ENCODE results near the gene PPP1R3F.
"Not testable (repeated sequence)": the region's sequence is repeated elsewhere in the genome, so short reads cannot be mapped to it uniquely, and the experiment has no call there.

The PPP1R3F gene

DNA sequence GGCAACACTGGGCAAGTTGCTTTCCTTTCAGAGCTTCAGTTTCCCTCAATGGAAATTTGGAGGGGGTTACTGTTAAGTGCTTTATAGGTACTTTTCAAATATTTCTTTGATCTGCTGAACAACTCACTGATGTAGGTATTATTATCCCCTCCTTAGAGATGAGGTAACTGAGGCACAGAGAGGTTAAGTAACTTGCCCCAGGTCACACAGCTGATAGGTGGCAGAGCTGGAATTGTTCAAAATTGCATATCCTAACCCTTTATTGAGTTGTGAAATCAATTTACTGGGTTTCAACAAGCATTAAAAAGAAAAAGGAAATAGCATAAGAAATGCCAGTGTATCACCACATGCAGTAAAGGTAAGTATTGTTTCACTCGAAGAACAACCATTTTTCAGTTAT is 6.6 kb downstream of the PPP1R3F start:
- no peak for DNase-seq

DNA sequence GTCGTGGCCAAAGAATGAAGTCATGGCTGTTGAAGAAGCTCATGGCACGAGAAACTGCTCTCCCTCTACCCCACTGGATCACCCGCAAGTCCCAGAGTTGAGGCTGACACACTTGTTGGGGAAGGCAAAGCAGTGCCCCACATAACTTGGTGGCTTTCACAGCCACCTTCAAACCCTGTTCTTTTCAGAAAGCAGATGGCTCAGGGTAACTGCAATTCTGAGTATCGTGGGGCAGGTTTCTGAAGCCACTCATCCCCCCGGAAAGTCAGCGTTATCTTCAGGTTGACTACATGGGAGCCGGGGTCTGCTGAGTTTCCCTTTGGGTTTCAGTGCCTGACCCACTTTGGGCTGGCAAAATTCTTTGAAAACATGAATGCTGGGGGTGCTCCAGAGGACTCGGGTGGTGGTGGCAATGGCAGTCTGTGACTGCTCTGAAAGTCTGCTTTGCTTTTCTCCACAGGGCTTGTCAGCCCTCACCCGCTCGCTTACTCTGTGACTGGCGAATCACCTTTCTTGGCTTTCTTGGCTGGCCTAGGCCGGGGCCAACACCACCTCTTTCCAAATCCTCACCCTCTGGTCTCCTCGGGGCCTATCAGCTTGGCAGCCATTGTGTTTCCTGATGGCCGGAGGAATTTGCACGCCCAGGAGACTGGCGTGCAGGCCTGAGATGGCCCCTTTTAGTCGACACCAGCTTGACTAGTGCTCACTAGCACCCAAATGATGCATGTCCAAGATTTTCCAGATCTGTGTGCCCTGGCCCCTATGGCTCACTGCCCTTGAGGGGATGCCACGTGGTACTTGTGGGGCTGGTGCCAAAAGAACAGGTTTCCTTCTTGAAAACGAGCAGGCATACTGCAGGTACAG is 7.3 kb downstream of the PPP1R3F start:
- DNase-seq: peak; percentile 36 to 41

DNA sequence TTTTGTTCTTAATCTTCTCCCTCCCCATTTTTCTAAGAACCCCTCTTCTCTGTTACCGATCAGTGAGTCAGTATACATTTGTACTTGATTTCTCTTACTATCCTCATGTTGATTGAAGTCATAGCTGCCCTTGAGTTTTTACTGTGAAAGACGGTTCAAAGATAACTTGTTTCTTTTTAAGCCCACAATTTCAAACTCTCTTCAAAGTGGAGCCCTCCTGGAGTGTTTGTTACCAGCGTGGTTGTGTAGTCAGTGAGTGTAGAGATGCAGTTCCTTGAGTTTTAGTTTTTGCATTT is 7.9 kb downstream of the PPP1R3F start:
- no peak for DNase-seq

DNA sequence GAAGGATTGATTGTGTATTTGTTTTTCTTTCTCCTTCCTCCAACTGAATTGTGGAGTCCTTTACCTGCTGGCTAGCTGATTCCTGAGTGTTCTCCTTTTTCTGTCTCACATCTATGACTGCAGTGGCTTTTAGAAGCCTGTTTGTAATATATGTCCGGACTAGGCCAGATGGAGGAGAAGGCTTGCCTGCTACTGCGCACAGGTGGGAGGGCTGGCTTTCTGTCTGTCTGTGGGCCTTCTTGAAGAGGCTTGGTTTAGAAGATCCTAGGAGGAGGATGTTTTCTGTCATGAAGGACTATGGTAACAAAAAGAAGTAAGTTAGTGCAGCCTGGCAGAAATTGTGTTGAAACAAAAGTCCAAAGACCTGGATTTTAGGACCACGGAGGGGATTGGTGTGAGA is 8.5 kb downstream of the PPP1R3F start:
- no peak for DNase-seq

DNA sequence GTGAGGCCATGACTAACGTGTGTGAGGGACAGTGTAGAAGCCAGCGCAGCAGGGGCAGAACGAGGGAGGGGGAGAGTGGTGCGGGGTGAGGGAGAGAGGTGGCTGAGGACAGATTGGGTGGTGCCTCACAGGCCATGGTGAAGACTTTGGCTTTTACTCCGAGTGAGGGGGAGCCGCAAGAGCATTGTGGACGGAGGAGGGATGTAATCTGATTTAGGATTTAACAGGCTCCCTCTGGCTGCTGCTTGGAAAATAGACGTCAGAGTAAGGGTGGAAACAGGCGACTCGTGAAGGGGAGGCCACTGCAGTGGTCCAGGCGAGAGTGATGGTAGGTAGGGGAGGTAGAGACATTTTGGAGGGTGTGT is 13.0 kb downstream of the PPP1R3F start:
- no peak for DNase-seq

DNA sequence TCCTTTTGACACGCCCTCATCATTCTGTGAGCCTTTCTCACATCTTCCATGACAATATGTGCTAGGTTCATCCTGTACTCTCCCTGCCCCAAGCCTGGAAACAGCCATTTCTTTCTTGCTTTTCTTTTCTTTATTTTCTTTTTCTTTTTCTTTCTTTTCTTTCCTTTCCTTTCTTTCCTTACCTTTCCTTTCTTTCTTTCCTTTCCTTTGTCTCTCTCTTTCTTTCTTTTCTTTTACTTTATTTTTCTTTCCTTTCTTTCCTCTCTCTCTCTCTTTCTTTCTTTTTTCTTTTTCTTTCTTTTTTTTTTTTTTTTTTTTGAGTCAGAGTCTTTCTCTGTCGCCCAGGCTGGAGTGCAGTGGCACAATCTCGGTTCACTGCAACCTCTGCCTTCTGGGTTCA is 14.6 kb downstream of the PPP1R3F start:
- no peak for DNase-seq

DNA sequence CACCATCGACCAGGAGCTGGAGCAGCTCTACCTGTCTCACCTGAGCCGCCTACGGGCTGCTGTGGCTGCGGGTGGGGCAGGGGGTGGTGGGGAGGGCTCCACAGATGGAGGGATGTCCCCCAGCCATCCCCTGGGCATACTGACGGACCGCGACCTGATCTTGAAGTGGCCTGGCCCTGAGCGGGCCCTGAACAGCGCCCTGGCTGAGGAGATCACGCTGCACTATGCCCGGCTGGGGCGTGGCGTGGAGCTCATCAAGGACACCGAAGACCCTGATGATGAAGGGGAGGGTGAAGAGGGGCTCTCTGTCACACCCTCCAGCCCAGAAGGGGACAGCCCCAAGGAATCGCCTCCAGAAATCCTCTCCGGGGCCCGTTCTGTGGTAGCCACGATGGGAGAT is 16.5 kb downstream of the PPP1R3F start:
- no peak for DNase-seq

DNA sequence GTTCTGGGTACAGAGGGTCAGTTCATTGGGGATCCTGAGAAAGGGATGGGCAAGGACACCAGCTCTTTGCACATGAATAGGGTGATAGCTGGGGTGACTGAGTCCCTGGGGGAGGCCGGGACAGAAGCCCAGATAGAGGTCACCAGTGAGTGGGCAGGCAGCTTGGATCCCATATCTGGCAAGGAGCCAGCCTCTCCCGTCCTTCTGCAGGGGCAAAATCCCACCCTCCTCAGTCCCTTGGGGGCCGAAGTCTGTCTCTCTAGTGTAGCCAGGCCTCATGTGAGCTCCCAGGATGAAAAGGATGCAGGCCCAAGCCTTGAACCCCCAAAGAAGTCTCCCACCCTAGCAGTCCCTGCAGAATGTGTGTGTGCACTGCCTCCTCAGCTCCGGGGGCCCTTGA is 17.0 kb downstream of the PPP1R3F start:
- DNase-seq: no peak

DNA sequence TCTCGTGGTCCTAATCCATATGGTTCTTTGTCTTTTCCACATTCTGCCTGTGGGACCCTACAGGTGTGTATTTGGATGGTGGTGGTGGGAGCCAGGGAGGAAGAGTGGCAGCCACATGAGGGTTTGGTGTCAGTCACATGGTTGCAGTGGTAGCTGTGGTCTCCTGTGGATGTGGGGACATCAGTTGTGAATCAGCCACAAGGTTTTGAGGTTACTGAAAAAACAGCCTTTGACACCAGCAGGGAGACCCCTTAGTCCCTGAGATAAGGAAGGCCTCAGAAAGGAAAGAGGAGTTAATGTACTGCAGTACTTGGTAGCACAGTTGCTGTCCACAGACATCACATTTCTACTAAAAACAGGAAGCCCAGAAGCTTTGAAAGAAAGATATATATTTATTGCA is 18.1 kb downstream of the PPP1R3F start:
- DNase-seq: no peak

DNA sequence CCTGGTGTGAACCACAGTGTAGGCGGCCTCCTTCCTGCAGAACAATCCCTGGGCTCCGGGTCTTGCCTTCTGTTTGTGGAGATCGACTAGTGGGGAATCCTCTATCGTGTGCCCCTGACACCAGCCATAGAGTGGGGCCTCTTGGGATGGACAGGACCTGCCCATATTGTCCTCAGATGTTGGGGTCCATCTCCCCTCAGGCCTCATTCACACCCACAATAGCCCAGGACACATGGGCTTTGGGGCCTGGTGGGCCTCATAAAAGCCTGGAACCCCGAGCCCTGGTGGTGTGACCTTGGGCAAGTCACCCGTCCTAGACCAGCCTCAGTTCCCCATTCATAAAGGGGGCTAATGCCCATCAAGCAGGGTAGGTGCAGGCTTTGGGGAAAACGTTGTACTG is 20.6 kb downstream of the PPP1R3F start:
- DNase-seq: no peak

DNA sequence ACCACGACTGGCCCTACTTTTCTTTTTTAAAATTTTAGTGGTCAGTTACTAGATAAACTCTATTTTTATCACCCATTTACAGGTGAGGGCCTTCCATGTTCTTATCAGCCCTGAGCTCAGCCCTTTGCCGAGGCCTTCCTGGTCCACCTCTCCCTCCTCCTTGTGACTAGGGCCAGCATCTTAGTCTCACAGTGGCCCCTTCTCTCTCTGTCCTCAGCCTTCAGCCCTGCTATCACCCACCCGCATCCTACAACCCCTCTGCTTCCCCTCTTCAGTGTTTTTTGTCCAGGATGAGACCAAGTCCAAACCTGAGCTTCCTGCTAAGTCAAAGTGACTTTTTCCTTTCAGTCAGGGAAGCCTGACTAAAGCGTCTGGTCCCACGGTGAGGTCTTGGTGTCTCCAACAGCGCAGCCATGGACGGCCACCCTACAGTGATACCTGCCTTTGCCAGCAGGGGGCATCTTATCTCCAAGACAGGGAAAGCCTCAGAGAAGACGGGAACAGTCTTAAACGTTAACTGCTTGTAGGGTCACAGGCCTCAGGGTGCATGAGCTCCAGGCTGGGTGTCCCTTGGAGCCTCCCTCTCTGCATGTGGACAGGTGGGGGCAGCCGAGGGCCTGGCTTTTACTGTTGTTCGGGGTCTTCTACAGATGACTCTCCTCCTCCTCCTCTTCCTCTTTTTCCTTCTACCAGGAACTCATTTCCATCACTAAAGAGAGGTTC is 22.2 kb downstream of the PPP1R3F start:
- DNase-seq: peak; percentile 81 to 84

DNA sequence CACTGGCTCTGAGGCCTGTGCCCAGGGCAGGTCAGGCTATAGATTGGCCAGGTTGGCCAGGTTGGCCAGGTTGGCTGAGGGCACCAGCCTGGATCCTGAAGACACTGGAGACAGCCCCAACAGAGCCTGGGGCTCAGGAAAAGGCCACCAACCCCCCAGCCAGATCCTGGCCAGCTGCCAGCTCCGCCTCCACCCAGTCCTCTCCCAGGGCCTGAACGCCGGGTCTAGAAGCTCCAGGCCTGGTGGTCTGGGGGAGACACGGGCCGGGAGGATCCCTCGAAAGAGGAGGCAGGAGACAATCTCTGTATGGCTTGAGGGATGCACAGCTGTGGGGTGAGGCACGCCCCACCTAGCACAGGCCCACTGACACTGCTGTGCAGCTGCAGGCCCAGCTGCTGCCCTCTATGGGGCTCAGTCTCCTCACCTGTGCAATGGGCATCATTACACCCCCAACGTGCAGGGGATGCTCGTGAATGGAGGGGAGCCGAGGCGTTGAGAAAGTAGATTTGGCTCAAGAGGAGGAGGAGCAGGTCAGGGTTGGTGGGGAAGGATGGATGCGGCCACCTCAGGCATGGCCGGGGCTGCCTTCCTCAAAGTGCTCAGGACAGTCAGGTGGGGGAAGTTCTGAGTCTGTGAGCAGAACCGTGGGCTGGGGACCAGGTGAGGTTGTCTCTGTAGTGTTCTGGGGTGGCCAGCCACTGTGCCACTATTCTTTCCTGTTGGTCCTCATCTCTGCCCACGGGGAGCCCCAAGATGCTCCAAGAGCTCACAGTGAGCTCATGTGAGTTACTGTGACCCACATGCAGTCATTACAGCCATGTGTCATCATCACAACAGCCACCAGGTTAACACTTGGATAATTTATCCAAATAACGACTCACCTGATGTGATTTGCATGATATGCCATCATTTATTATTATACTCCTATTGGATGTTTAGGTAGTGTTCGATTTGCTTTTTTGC is 23.1 kb downstream of the PPP1R3F start:
- no peak for DNase-seq

DNA sequence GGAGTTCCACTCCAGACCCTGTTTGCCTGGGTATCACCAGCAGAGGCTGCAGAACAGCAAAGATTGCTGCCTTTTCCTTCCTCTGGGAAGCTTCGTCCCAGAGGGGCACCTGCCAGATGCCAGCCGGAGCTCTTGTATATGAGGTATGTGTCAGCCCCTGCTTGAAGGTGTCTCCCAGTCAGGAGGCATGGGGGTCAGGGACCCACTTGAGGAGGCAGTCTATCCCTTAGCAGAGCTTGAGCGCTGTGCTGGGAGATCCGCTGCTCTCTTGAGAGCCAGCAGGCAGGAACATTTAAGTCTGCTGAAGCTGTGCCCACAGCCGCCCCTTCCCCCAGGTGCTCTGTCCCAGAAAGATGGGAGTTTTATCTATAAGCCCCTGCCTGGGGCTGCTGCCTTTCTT is 29.7 kb downstream of the PPP1R3F start:
- DNase-seq: not testable (repeated sequence)

DNA sequence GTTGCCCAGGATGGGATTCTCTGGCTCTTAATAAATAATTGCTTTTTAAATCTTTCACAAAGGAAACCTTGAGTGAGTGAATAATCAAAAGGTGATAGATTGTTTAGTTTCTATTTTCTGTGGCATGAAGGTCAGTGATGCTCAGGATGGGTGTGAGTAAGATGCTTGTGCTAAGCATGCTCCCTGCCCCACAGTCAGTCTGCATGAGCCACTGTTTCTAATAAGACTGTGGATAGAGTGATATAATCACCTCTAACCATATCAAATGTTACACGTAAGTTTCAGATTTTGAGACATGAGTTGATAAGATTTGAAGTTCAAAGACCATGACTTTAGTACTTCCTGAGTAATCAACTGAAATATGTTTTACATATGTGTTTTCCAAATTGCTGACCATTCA is 31.1 kb downstream of the PPP1R3F start:
- no peak for DNase-seq

DNA sequence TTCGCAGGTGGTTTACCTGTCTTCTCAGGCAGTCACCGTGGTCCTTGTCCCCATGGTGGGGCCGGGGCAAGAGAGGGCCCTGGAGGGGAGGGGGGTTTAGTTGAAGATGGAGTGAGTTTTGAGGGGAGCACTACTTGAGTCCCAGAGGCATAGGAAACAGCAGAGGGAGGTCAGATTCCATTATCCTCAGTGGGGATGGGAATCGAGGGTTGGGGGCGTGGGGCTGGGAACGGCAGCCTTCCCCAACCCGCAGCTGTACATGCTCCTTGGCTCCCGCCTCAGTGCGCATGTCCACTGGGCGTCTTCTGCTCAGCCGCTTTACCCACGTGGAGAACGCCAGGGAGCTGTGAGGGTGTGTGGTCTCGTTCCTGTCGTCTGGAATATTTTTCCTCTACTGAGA is 33.8 kb downstream of the PPP1R3F start, which contains the start of gene GAGE10:
TSS of gene GAGE10 (plus strand) at position 301 of the 400 bp plus-strand sequence. CDS start 1,214 bp downstream, outside the sequence.
- no peak for DNase-seq

DNA sequence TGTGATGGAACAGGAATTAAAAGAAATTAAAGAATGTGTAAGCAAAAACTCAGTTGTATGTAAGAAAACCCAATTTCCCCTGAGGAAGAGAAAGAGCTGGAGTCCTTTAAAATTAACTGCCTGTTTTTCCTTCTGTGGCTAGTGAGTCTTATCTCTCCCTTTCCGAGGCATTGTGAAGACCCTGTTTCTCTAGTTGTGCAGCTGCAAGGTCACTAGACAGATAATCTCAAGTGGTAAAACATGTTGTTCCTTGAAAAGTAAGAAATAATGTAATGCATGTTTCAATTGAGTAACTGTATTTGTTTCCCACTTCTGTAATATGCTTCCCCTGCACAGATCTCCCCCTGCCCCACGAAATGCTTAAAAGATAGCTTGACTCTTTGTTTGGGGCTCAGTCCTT is 38.2 kb downstream of the PPP1R3F start:
- not testable (repeated sequence) for DNase-seq

DNA sequence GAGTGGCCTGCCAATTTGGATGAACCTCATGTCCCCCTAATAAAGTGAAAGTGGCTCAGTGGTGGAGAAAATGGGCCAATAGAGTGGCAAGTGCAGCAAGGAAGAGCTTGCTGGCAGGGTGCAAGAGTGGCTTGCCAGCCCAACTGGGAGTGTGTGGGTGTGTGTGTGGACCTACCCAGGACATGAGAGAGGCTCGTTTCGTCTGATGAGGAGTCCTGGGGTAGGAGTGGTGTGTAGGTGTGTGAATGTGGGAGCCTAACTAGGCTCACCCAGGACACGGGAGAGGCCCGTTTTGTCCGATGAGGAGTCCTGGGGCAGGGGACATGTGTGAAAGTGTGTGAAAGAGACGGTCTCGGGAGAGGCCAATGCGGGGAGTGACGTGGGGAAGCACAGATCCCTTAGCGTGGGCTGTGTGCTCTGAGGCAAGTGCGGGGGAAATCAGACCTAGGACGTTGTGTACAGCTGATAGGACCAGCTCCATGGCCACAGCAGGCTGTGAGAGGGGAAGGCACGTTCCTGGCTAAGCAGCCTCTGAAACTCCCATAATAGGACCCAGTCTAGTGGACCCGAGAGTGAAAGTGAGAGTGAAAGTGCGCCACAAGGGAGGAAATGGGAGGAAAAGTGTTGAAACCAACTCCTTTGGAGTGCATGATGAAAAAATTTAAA is 39.1 kb downstream of the PPP1R3F start:
- peak in 1 of 2 experiments; percentile 19 for DNase-seq

DNA sequence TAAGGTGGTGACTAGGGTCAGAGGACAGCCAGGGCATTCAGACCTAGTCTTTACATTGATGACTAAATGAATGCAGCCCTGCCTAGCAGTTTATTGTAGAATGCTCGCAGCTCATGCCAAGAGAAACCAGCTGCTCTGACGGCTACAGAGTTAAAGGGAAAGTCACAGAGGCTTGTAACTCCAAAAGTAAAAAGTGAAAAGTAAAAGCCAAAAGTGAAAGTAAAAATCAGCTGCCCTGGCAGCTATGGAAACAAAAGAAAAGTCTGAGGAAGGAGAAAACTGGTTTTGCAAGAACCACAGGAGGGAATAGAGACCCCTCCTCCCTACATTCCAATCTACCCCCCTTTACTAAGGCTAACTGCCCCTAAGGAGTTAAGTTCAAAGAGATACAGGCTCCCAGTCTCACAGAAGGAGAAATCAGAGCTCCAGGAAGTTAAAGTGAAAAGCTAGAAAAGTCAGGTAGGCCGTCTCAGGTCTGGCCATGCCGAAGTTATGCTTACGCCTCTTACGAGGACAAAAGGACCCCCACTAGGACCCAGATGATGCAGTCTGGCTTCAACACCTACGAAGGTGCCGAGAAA is 39.9 kb downstream of the PPP1R3F start:
- no peak for DNase-seq

DNA sequence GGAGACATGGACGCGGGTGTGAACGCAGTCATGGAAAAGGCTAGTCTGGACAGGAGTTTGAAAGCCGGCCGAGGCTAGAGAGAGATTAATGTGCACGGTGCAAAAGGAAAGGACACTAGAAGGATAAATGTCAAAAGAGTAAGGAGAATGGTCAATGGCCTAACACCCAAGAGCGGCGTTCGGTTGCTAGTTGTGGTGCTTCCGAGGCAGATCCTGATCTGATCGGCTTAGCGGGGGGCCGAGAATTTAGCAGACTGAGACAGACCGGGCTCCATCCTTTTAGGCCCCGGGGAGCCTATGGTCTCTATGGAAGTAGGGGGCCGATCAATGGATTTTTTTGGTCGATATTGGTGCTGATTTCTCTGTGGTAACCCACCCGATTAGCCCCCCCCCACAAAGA is 40.8 kb downstream of the PPP1R3F start:
- DNase-seq: no peak

DNA sequence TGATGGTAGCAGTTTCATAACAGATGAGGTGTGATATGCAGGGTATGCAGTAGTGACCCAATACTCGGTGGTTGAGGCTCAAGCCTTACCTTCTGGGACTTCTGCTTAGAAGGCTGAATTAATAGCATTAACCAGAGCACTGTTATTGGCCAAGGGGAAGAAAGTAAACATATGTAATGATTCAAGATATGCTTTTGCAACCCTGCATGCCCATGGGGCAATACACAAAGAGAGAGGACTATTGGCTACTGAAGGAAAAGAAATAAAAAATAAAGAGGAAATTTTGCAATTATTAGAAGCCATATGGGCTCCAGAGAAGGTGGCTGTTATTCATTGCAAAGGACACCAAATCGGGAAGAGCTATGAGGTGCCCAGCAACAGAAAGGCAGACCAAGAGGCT is 42.6 kb downstream of the PPP1R3F start:
- DNase-seq: no peak

DNA sequence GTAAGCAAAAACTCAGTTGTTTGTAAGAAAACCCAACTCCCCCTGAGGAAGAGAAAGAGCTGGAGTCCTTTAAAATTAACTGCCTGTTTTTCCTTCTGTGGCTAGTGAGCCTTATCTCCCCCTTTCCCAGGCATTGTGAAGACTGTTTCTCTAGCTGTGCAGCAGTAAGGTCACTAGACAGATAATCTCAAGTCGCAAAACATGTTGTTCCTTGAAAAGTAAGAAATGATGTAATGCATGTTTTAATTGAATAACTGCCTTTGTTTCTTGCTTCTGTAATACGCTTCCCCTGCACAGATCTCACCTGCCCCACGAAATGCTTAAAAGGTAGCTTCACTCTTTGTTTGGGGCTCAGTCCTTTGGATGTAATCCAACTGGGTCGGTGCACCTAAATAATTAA is 46.5 kb downstream of the PPP1R3F start:
- DNase-seq: no peak

DNA sequence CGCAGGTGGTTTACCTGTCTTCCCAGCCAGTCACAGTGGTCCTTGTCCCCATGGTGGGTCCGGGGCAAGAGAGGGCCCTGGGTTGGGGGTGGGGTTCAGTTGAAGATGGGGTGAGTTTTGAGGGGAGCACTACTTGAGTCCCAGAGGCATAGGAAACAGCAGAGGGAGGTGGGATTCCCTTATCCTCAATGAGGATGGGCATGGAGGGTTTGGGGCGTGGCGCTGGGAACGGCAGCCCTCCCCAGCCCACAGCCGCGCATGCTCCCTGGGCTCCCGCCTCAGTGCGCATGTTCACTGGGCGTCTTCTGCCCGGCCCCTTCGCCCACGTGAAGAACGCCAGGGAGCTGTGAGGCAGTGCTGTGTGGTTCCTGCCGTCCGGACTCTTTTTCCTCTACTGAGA is 52.1 kb downstream of the PPP1R3F start, which contains the start of gene GAGE12J:
TSS of gene GAGE12J (plus strand) at position 301 of the 400 bp plus-strand sequence. CDS start 1,157 bp downstream, outside the sequence.
- DNase-seq: not testable (repeated sequence)

Data from activated CD4-positive, alpha-beta T cell treated with anti-CD3 and anti-CD28 coated beads, Interleukin-2, amount 50 U/mL, for 48 hours (primary cell).